NCI-H524 (cell line): ENCODE results near the gene CLCN4.
A peak's percentile ranks its signal among the peaks of the same experiment; 100 is the strongest.

Source experiments
- DNase-seq, 2 experiments: peaks; one replicate each; lab custom pipeline; 2025; lab: John Stamatoyannopoulos, UW

Gene CLCN4

DNA sequence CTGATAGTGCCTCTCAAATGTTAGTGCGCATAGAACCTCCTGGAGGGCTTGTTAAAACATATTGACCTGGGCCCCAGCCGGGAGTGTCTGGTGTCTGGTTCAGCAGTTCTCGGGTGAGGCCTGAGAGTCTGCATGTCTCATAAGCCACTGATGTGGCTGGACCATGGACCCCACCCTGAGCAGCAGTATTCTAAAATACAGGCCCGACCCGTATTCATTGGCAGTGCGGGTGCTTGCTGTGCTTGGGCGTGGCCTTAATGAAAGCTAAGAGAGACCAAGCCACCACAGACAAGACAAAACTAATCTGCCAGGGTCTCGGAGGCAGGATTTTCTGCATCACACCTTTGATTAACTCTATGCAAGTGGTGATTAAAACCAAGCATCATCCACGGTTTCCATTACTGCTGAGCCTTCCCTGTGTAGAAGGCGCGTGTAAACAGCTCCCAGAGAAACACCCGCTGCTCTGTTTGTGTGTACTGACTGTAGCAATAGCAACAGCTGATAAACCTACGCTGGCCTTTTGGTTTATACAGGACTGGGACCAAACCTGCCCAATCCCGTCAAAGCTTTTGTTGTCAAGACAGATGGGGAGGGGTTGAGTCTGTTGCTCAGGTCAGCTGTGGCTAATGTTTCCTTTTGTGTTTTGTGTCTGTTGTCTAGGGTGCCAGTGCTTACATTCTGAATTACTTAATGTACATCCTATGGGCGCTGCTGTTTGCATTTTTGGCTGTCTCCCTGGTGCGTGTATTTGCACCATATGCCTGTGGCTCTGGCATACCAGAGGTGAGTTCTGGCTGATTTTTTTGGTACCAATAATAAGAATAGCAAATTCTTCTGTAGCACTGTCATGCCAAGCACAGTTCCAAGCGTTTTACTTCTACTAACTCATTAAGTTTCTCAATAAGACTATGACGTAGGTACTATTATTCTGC lies 40.8 kb downstream of the CLCN4 start:
- no peak for DNase-seq

DNA sequence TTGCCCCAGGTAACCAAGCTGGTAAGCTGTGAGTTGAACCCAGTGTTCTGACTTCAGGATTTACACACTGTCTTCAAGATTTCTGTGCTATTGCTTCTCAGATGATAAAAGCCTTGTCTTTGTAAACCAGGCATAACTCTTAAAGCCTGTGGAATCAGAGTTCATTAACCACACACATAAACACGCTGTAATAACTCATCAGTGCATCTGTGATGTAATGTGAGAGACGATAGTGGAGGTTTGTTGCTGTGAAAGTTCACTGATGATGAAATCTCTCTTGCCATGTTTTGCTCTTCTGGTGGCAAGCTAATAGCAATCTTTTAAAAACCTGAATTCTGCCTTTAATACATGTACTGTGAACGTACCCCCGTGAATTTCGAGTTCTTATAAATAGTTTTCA lies 41.5 kb downstream of the CLCN4 start:
- no peak for DNase-seq

DNA sequence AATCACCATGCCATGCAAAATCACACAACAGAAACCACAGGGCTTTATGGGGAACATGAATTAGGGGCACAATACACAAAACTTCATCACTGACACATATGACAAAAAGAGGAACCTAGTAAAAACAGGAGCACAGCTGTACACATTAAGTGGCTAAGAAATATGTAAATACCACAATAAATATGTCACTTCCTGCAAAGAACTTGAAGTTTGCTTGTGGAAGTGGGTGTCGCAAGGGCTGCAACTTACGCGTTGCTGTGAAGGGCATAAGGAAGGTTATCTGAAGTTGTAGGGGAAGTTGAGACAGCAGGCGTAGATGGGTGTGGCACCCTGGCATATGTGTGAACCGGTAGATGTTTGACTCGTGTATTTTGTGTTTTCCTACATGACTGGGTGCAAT lies 42.4 kb downstream of the CLCN4 start:
- no peak for DNase-seq

DNA sequence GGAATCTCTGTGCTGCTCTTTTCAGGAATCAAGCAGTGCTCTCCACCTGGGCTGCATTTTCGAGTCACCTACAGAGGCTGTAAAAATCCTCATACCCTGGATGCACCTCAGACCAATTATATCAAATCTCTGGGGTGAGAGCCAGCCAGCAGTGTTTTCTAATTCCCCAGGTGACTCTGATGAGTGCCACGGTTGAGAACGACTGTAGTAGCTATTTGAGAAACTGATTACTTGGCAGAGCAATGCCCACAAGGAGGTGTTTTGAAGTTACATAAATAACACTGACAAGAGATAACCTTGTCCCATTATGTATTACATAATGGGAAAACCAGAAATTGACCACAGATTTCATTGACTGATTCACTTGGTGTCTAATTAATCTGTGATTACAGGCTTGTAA lies 46.8 kb downstream of the CLCN4 start:
- DNase-seq = no peak

DNA sequence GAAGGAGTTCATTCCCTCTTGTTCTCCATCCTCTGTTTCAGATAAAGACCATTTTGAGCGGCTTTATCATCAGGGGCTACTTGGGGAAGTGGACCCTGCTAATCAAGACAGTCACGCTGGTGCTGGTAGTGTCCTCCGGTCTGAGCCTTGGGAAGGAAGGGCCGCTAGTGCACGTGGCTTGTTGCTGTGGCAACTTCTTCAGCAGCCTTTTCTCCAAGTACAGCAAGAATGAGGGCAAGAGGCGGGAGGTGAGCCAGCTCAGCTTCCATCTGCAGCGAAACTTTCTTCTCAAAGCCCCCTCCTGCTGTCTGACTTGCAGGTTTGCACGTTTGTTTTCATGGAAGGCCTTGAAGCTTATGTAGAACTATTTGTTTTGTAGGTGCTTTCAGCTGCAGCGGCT lies 49.5 kb downstream of the CLCN4 start:
- no peak for DNase-seq

DNA sequence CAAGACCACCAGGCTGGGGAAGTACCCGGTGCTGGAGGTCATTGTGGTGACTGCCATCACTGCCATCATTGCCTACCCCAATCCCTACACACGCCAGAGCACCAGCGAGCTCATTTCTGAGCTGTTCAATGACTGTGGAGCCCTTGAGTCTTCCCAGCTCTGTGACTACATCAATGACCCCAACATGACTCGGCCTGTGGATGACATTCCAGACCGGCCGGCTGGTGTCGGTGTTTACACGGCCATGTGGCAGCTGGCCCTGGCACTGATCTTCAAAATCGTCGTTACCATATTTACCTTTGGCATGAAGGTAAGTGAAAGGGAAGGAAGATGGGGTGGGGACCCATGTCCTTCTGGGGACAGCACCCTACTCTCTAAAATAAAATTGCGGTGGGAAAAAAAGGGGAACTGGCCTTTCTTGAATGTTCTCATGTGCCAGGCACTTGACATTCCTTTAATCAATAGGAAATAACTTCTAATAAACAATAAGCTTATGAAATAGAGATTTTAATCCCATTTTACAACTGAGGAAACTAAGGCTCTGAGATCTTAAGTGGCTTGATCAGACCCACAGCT lies 51.6 kb downstream of the CLCN4 start:
- DNase-seq = no peak

DNA sequence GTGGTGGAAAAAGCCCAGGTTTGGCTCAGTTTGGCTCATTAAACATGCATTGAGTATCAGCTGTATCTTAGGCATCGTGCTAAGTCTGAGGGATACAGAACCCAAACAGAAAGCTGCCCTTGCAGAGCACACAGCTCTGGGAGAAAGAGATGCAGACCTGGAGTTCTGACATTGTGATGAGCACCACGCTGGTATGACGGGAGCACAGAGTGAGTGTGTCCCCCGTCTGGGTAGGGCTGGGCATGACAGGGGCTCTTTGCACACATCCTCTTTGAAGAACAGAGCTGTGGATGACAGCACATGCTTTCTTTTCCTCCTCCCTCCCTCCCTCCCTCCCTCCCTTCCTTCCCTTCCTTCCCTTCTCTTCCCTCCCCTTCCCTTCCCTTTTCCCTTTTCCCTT lies 52.2 kb downstream of the CLCN4 start:
- no peak for DNase-seq

DNA sequence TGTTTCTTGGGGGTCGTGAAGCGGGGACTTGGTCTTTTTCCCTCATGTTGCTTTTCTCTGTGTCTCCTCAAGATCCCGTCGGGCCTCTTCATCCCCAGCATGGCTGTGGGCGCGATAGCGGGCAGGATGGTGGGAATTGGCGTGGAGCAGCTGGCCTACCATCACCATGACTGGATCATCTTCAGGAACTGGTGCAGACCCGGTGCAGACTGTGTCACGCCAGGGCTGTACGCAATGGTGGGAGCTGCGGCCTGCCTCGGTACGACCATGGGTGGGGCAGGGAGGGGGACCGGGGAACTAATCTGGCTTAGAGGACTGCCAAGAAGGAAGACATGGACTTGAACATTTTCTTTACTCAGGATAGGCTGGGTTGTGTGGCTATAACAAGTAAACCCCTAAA lies 55.6 kb downstream of the CLCN4 start:
- DNase-seq = no peak

DNA sequence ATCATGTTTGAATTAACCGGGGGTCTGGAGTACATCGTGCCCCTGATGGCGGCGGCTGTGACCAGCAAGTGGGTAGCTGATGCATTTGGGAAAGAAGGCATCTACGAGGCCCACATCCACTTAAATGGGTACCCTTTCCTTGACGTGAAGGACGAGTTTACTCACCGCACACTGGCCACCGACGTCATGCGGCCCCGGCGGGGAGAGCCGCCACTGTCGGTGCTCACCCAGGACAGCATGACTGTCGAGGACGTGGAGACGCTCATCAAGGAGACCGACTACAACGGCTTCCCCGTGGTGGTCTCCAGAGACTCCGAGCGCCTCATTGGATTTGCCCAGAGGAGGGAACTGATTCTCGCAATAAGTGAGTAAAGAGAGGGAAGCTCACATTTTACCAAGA lies 56.9 kb downstream of the CLCN4 start:
- no peak for DNase-seq

DNA sequence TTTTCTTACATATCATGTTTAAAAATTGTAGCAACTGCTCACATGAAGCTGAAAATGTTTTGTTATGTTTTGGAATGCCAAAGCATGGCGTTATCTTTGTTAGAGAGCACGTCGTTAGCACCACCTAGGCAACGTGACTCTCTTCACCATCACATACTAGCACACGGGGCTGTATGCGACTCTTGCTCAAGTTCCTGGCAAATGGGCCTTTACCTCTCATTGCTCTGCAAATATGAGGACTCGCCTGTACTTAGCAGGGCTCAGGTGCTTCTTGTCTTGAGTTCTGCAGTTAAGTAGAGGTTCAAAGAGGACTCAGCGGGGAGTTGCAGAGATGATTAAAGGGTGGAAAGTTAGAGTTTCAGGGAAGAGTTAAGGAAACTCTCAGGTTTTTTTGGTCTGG lies 59.4 kb downstream of the CLCN4 start:
- no peak for DNase-seq

DNA sequence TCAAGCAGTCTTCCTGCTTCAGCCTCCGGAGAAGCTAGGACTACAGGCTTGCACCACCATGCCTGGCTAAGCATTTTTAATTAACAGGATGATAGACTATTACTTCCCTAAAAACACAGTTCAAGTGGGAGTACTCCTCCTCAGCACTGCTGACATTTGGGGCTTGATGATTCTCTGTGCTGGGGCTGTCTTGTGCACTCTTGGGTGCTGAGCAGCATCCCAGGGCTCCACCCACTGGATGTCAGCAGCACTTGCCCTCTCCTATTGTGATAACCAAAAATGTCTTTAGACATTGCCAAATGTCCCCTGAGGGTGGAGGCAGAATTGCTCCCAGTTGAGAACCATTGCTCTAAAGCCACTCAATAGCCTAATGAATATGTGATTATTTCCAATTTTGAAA lies 60.4 kb downstream of the CLCN4 start:
- DNase-seq = peak in 1 of 2 experiments; percentile 32

DNA sequence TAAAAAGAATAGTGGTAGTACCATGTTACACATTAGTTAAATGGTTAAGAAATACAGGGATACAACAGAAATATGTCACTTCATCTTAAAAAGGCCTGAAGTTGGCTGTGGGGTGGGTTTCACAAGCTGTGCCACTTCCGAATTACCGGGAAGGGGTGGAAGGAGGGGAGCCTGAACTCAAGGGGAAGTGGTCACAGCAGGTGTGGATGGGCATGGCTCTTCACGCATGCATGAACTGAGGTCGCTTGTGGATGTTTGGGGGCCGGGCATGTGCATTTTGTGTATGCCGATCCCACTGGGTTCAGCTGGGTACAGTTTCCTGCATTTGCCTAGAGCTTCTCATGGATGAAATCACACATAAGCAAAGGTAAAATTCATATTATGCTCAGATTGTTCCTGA lies 64.9 kb downstream of the CLCN4 start:
- DNase-seq = no peak

DNA sequence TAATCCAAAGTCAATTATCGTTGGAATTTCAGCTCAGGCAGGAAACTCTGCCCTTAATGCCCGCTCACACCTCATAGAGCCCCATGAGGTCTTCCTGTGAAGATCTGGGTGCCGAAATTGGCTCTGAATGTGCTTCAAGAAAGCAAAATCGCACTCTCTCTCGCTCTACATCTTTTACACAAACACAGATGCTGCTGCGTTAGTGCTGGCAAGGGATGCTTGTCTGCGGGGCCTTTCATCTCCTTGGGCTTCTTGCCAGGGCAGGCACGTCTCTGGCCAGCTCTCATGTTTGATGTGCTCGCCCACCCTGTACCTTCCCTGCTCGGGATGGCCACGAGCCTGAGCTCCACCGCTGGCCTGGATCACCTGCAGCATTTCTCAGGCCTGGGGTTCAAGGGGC lies 66.5 kb downstream of the CLCN4 start:
- DNase-seq = no peak

DNA sequence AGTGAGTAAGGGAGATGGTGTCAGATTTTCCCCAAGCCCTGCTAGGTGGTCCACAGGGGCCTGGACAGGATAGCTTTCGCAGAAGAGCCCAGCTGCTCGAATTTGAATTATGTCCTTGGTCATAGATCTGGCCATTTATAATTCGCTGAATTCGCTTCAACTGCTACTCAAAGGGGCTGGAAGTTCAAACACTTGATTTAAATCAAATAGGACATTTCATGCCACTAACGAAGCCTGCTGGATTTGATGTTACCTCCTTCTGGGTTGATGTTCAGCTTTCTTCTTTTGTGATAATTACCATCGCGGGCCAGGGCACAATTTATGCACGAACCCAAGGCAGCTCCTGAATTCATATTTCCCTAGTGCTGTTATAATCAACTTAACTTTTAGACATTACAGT lies 67.0 kb downstream of the CLCN4 start:
- no peak for DNase-seq

DNA sequence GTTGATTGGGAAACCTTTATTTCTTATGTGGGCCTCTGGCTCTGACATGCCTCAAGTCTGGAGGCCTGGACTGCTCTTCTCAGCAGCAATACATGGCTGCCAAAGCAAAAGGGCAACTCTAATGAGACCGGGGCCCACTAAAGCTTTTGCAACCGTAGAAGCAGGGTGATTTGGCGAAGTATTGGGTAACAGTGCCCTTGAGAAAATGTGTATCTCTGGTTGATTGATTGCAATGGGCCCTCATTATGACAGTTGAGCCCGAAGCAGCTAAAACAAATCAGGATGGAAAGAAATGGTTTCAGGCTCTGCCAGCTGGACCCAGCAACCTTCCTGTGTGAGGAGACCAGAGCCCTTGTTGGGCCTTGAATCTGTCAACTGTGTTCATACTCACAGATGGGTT lies 73.4 kb downstream of the CLCN4 start:
- no peak for DNase-seq

DNA sequence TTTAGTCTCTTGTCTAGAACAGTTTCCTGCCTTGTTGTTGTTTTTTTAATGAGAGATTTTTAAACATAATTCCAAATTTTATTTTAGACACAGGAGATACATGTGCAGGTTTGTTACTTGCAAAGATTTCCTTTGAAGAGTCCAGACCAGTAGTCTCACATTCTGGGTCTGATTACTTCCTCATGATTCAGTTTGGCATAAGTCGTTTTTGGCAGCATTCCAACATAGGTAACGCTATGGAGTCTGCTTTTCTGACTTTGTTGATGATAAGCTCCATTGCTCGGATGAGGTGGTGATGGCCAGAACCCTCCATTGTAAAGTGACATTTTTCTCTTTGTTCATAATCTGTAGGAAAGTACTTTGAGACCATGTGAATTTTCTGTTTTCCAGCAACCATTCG lies 74.7 kb downstream of the CLCN4 start:
- no peak for DNase-seq

DNA sequence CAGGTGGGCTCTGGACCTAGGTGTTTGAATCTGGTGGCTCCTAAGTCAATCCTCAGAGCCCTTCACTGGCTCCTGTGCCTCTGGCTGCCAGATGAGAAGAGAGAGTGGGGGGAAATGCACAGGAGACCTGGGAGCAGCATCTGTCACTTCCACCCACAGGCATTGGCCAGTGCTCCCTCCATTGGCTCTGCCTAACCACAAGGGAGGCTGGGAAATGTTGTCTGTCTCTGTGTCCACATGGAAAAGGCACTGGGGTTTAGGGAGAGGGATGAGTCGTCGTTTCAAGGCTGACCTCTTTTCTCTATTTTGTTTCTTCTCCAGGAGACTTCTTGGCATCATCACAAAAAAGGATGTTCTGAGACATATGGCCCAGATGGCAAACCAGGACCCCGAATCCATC lies 76.4 kb downstream of the CLCN4 start:
- DNase-seq = peak; percentile 5 to 66

DNA sequence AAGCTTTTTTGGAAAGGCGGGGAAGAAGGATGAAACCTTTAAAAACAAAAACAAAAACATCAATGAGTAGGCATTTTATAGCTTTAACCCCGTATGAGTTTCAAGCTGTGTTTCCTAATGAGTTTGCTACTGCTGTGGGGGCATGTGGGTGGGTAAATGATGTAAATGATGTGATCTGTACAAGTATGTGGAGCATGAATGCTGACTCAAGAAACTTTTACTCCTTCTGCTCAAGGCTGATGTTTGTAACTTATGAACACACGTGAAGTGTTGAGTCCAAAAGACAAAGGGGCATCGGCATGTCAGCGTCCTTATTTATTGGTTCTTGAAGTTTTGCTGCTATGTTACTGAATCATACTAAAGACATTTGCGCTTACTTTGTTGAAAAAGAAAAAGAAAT lies 76.9 kb downstream of the CLCN4 start:
- no peak for DNase-seq

DNA sequence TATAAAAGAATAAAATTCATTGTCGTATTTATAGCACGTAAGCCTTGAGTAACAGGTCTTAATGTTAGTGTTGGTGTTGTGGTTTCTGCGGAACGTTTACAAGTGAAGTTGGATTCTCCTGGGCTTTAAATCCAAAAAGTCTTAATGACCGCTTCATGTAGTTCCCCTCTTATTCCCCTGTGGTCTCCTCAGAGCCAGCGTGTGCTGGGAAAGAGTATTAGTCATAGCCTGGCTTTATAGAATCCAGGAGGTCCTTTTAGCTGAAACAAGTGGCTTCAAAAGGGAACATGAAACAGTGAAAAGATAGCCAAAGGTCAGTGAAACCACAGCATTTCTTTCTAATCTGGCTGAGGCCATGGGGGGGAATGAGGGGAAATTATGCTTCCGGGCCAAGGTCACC lies 79.1 kb downstream of the CLCN4 start:
- no peak for DNase-seq

DNA sequence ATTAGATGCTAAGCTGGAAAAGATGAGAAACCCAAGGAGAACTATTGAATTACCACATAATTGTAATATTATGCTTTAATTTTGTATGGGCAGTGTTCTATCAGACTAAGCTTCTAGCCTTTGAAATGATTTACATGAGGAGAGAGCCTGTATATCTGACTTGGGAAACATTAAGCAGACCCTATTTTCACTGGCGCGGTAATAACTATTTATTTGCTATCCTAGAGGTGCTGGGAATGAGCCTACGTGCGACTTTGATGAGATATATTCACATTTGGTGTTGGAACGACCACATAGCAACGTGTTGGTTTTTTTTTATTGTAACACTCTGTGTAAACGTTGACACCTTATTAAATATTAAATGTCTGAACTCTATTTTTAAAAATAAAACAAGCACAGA lies 80.5 kb downstream of the CLCN4 start:
- DNase-seq = no peak

DNA sequence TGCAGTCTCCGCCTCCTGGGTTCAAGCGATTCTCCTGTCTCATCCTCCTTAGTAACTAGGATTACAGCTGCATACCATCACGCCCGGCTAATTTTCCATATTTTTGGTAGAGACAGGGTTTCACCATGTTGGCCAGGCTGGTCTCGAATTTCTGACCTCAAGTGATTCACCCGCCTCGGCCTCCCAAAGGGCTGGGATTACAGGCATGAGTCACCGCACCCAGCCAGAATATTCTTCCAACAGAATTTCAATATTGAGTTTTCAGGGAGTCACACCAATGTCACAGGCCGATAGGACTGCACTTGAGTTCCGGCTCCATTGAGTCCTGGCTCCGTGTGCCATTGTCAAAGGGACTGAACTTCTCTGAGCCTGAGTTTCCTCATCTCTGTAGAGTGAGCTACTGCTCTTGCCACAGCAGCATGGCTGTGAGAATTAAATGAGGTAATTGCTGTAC lies 82.9 kb downstream of the CLCN4 start:
- no peak for DNase-seq

DNA sequence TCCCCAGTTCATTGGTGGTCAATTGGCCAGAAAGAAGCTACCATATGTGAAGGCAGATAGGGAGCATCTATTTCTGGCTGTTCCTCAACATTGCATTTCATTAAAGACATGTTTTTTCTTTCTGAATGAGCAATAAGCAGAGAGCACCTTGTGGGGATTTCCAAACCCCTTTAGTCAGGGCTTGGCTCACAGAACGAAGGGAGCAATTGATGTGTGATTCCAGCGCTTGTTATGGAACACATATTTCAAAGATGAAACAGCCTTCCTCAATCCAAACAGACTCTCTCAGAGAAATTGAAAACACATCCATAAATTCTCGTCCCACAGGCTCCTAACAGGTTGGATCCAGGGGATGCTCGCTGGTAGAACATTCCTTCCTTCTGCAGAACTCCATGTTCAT lies 84.1 kb downstream of the CLCN4 start:
- no peak for DNase-seq

DNA sequence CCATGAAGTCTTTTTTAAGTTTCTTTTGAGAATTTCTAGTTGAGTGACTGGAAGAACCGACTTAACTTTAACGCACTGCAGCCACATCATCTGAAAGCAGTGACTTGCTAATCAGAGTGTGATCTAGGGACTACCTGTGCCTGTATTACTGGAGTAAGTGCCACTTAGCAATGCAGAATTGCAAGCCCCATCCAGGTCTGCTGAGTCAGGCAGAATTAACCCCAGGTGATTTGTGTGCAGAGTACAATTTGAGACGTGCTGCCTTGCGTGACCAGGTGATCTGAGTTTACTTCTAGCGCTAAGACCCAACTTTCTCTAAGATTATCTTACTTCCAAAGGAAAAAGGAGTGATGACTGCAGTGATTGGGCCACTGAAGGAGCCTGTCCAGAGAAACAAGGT lies 85.3 kb downstream of the CLCN4 start:
- DNase-seq = no peak

DNA sequence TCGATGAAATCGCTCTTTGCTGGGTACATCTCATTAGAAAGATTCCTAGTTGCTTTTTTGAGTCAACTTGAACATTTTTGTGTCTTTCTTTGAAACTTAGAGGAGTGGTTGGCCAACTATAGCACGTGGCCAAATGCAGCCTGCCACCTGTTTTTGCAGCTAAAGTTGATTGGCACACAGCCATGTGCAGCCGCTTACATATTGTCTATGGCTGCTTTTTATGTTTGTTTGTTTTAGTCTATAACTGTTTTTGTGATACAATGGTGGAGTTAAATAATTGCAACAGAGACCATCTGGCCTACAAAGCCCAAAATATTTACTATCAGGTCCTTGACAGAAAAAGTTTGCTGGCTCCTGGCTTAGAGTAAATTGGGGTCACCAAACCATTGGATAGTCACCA lies 86.3 kb downstream of the CLCN4 start:
- no peak for DNase-seq
